Smooth muscle cell (in vitro differentiated cells): ENCODE data around the gene MTIF2. TPM values are rescaled to one million over a fixed set of nuclear protein-coding genes. Genes with fewer than 3 reads are reported as not detected.
"Not testable (repeated sequence)": the region's sequence is repeated elsewhere in the genome, so short reads cannot be mapped to it uniquely, and the experiment has no call there.

ENCODE experiments used
- DNase-seq: peaks from one replicate; lab custom pipeline; 2025; ENCODE audit not compliant: unreplicated experiment; lab: John Stamatoyannopoulos, UW
- H2AFZ ChIP-seq: fragments of 200-600 bp; sonication (generic); 2 replicates; pipeline ENCODE4 v1.6.0; 2016; ENCODE audit warnings: antibody characterized with exemption, low read depth, mild to moderate bottlenecking
- H3F3A ChIP-seq: fragments of 200-600 bp; sonication (generic); 2 replicates; pipeline ENCODE4 v1.6.0; 2017; ENCODE audit warnings: antibody characterized with exemption, low read depth
- H3K27ac ChIP-seq: fragments of 200-600 bp; sonication (generic); 2 replicates; pipeline ENCODE4 v1.5.1; 2016; ENCODE audit warnings: low read depth, mild to moderate bottlenecking
- H3K27me3 ChIP-seq: fragments of 200-600 bp; sonication (generic); 2 replicates; pipeline ENCODE4 v1.6.1; 2016; ENCODE audit warnings: low read depth, mild to moderate bottlenecking
- H3K36me3 ChIP-seq: fragments of 200-600 bp; sonication (generic); 2 replicates; pipeline ENCODE4 v1.5.1; 2016; ENCODE audit warnings: low read depth
- H3K4me1 ChIP-seq: fragments of 200-600 bp; sonication (generic); 2 replicates; pipeline ENCODE4 v1.5.1; 2016; ENCODE audit warnings: low read depth
- H3K4me2 ChIP-seq: fragments of 200-600 bp; sonication (generic); 2 replicates; pipeline ENCODE4 v1.6.0; 2016; ENCODE audit warnings: mild to moderate bottlenecking
- H3K4me3 ChIP-seq: fragments of 200-600 bp; sonication (generic); 2 replicates; pipeline ENCODE4 v1.5.1; 2016; ENCODE audit warnings: mild to moderate bottlenecking
- H3K79me2 ChIP-seq: fragments of 200-600 bp; sonication (generic); 2 replicates; pipeline ENCODE4 v1.6.0; 2016; ENCODE audit warnings: low read depth, mild to moderate bottlenecking
- H3K9ac ChIP-seq: fragments of 200-600 bp; sonication (generic); 2 replicates; pipeline ENCODE4 v1.6.0; 2016; ENCODE audit warnings: low read depth
- H3K9me3 ChIP-seq: fragments of 200-600 bp; sonication (generic); replicated peaks from 2 replicates; pipeline ENCODE4 v1.5.1; 2016; ENCODE audit warnings: low read depth
- H4K20me1 ChIP-seq: fragments of 200-600 bp; sonication (generic); 2 replicates; pipeline ENCODE4 v1.6.0; 2016; ENCODE audit warnings: low read depth
- CTCF ChIP-seq: fragments of 200-600 bp; sonication (generic); IDR thresholded peaks from 2 replicates; pipeline ENCODE4 v1.5.1; 2017; ENCODE audit warnings: borderline replicate concordance, mild to moderate bottlenecking, antibody characterized with exemption; ENCODE audit not compliant: insufficient read depth, poor library complexity, severe bottlenecking
- WGBS: methylation state at CpG from one replicate; pipeline ENCODE4 v1.1.7; 2016; ENCODE audit warnings: low lambda C conversion rate; 5-methylcytosine and 5-hydroxymethylcytosine counted together
- polyA plus RNA-seq: library from polyadenylated mRNA; unstranded; fragments of >200 nt; fragmentation: Nextera tagmentation; extraction: Ambion mirVana; gene quantifications from 2 replicates; pipeline ENCODE4 v1.2.1, GENCODE V29; 2016
- total RNA-seq: library from RNA; depleted of rRNA; stranded (reverse); fragments of >200 nt; gene quantifications from 2 replicates; pipeline ENCODE4 v1.2.3, GENCODE V29; 2014

Gene MTIF2
- total and polyA plus RNA-seq, 2 experiments from 2014 or later: 11.6 to 22.7 TPM

- no peak overlapping the region for H3K4me3 ChIP-seq
- TF ChIP-seq CTCF: no peak
- H3K79me2 ChIP-seq: no peaks in the 10 kb centered on the region
- H3K4me1 ChIP-seq: no peaks in the 10 kb centered on the region
- no peaks in the 10 kb centered on the region for H3F3A ChIP-seq
- no peaks in the 10 kb centered on the region for H3K9me3 ChIP-seq
- H4K20me1 ChIP-seq: no peaks in the 10 kb centered on the region
- no peaks in the 10 kb centered on the region for H3K27me3 ChIP-seq
- H2AFZ ChIP-seq: no peak overlapping the region
- peaks cover 11% of the 10 kb centered on the region for H3K36me3 ChIP-seq
- 97% methylated on average over 2 of the region's 2 CpGs for WGBS
- no peak overlapping the region for H3K27ac ChIP-seq
- no peak overlapping the region for H3K4me2 ChIP-seq
- DNase-seq: no peak
- no peak overlapping the region for H3K9ac ChIP-seq
Observed at GRCh38 chr2:55204950-55205349, 64.1 kb downstream of the MTIF2 start.

- Histone ChIP-seq H3K4me1 (no peaks in the 10 kb centered on the region), H3K9me3 (no peaks in the 10 kb centered on the region), H3K27me3 (no peaks in the 10 kb centered on the region), H3K4me3 (no peak overlapping the region), H4K20me1 (no peaks in the 10 kb centered on the region), H3K27ac (no peak overlapping the region), H3K4me2 (no peak overlapping the region), H3K9ac (no peak overlapping the region), H2AFZ (no peak overlapping the region), H3K36me3 (peaks cover 15% of the 10 kb centered on the region), H3K79me2 (no peaks in the 10 kb centered on the region), H3F3A (no peaks in the 10 kb centered on the region)
- TF ChIP-seq CTCF: no peak
- DNase-seq: no peak
- 96% methylated on average over 3 of the region's 3 CpGs for WGBS
Observed at GRCh38 chr2:55204536-55204935, 64.5 kb downstream of the MTIF2 start.

GRCh38 chr2:55200416-55200815, 68.6 kb downstream of the MTIF2 start:
- Histone ChIP-seq H3K27me3 (no peaks in the 10 kb centered on the region), H4K20me1 (no peaks in the 10 kb centered on the region), H3K9me3 (no peaks in the 10 kb centered on the region), H3K4me2 (no peak overlapping the region), H3K4me1 (no peaks in the 10 kb centered on the region), H3K27ac (no peak overlapping the region), H3K36me3 (peaks cover 16% of the 10 kb centered on the region), H3K9ac (no peak overlapping the region), H2AFZ (no peak overlapping the region), H3K79me2 (no peaks in the 10 kb centered on the region), H3K4me3 (no peak overlapping the region), H3F3A (no peaks in the 10 kb centered on the region)
- no peak for DNase-seq
- no peak for TF ChIP-seq CTCF
- WGBS: 97% methylated on average over 1 of the region's 1 CpG

- H3K9me3 ChIP-seq: no peaks in the 10 kb centered on the region
- H3K27ac ChIP-seq: no peak overlapping the region
- H3K4me3 ChIP-seq: no peak overlapping the region
- H3K4me1 ChIP-seq: no peaks in the 10 kb centered on the region
- no peak for DNase-seq
- H3K36me3 ChIP-seq: peaks cover 13% of the 10 kb centered on the region
- peaks cover 4% of the 10 kb centered on the region for H3K79me2 ChIP-seq
- no peak overlapping the region for H3K4me2 ChIP-seq
- no peak for TF ChIP-seq CTCF
- 92% methylated on average over 2 of the region's 2 CpGs for WGBS
- no peaks in the 10 kb centered on the region for H3F3A ChIP-seq
- H3K9ac ChIP-seq: no peak overlapping the region
- H4K20me1 ChIP-seq: no peaks in the 10 kb centered on the region
- H2AFZ ChIP-seq: no peak overlapping the region
- H3K27me3 ChIP-seq: no peaks in the 10 kb centered on the region
Observed at GRCh38 chr2:55196526-55196925, 72.5 kb downstream of the MTIF2 start.

GRCh38 chr2:55191888-55192287, 77.1 kb downstream of the MTIF2 start:
- not testable (repeated sequence) for H3K27ac ChIP-seq, H3K79me2 ChIP-seq, H3K4me2 ChIP-seq, H3K4me1 ChIP-seq, H2AFZ ChIP-seq, H3K9me3 ChIP-seq, H4K20me1 ChIP-seq, H3K4me3 ChIP-seq, DNase-seq, H3K9ac ChIP-seq, H3F3A ChIP-seq, H3K27me3 ChIP-seq
- WGBS: 100% methylated on average over 2 of the region's 2 CpGs
- peaks cover 18% of the 10 kb centered on the region for H3K36me3 ChIP-seq

- not testable (repeated sequence) for H3K79me2 ChIP-seq, H2AFZ ChIP-seq, H3F3A ChIP-seq, H3K4me2 ChIP-seq, H3K27me3 ChIP-seq, DNase-seq, H4K20me1 ChIP-seq, H3K9me3 ChIP-seq, H3K4me1 ChIP-seq, H3K27ac ChIP-seq, H3K9ac ChIP-seq, H3K4me3 ChIP-seq
- 84% methylated on average over 8 of the region's 8 CpGs for WGBS
- peaks cover 16% of the 10 kb centered on the region for H3K36me3 ChIP-seq
Observed at GRCh38 chr2:55186837-55187236, 82.2 kb downstream of the MTIF2 start.
